ENCODE data around the gene MAP2K5.

Gene MAP2K5

DNA sequence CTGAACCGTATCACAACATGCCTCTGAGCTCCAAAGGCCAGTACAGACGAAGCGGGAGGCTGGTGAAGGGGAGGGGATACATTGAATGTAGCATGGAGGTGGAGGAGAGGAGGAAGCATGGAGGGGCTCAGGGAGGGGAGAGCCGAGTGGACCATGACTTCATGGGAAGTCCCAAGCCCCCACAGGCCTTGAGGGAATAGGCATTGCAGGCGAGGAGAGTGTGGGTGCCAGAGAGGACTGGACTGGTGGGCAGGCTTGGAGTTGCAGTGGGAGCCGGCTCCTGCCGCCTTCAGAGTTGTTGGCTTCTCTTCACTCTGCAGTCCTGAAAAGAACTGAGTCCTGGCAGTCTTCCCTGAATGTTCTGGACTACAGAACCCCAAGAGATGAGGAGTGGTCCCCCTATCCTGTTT lies 300.6 kb downstream of the MAP2K5 start:
- peak in 1 of 2 experiments; percentile 59 for DNase-seq

DNA sequence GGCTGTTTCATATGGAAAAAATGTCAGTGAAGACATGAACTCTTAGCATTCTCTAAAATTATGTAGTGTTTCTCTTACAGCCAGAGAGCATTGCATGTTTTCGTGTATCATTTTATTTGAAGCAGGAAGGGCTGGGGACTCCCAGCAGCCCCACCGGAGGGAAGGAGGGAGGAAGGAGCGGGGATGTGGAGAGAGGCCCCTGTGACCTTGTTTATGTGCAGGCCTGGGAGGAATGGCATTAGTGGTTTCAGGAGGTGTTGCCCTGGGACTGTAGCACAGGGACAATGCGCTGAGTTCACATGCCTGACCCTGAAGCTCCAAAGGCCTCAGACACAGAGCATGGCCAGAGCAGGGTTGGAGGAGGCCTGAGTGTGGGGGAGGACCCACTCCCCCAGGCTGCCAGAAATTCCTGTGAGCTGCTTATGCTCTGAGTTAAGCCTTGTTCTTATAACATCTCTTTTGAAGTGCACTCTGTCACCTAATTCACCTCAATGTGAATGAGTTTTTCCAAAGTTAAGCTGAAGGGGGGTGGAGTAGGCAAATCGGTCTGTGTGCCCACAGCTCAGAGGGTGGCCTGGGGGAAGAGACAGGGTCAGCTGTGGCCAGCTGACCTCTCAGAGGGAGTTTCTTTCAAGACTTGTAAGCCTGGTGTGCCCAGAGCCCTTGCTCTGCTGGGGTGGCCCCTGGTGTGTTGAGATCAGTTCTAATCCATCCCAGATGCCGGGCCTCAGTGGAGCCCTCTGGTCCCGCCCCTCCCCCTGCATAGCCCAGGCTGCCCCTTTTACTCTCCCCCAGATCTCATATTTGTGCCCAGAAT lies 301.3 kb downstream of the MAP2K5 start:
- DNase-seq: no peak

DNA sequence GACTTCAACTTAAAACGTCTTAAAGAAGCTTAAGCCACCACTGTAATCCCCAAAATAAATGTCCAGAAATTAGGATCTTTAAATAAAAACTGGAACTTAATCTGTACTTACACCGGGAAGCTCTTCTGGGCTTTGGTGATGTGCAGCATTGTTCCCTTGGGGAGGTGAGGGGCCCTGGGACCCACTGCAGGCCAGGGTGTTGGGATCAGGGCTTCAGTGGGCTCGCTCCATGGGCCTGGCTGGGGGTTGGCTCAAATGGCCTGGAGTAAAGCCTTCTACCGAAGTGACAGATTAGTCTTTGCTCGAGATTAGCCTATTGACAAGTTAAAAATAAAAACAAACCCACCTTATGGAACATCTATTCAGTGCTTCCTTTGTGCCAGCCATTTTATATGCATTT lies 303.5 kb downstream of the MAP2K5 start:
- no peak for DNase-seq

DNA sequence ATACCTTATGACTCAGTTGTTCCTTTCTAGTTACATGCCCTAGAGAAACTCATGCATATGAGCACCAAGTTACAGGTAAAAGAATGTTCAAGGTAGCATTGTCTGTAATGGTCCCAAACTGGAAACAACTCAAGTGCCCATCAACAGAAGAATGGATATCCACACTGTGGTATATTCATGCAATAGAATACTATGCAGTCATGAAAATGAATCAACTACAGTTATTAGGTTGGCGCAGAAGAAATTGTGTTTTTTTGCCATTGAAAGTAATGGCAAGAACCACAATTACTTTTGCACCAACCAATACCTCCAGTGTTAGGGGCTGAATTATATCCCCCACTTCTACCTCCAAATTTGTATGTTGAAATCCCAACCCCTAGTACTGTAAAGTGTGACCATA lies 307.0 kb downstream of the MAP2K5 start:
- no peak for DNase-seq

DNA sequence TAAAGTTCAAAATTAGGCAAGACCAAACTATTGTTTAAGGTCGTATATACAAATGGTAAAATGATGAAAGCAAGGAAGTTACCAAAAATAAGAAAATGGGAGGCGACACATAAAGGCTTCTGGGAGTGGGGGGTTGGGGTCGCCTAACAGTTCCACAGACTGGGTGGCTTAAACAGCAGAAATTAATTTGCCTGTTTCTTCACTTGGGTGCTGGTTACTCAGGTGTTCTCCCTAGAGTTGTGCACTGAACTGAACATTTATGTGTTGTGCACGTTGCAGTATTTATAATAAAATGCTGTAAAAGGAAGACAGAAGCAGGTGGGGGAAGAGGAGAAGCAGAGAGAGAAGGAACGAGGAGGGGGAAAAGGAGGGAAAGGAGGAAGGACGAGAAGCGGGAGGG lies 307.8 kb downstream of the MAP2K5 start:
- DNase-seq: no peak

DNA sequence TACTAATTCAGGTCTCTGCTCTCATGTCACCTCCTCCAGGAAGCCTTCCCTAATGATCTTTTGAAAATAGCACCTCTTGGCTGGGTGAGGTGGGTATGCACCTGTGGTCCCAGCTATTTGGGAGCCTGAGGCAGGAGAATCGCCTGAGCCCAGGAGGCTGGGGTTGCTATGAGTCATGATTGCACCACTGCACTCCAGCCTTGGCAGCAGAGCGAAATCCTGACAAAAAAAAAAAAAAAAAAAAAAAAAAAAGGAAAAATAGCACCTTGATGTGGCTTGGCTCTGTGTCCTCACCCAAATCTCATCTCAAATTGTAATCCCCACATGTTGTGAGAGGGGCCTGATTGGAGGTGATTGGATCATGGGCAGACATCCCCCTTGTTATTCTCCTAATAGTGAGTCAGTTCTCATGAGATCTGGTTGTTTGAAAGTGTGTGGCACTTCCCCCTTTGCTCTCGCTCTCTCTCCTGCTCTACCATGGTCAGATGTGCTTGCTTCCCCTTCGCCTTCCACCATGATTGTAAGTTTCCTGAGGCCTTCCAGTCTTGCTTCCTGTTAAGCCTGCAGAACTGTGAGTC lies 308.6 kb downstream of the MAP2K5 start:
- DNase-seq: no peak

DNA sequence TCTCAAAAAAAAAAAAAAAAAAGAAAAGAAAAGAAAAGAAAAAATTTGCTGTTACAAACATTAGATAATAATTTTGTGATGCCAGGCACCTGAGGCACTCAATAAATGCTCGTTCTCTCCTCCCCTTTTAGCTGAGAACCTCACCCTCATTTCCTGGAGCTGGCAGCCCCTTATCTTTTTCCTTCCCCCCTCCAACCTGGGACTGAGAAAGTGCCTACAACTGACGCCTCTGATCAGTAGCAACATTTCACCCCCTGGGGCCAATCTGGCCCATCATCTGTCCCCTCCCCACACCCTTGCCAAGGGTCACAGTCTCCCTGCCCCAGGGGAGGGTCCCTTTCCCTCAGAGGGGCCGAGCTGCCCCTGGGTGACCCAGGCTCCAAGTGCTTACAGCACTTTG lies 309.9 kb downstream of the MAP2K5 start:
- no peak for DNase-seq

DNA sequence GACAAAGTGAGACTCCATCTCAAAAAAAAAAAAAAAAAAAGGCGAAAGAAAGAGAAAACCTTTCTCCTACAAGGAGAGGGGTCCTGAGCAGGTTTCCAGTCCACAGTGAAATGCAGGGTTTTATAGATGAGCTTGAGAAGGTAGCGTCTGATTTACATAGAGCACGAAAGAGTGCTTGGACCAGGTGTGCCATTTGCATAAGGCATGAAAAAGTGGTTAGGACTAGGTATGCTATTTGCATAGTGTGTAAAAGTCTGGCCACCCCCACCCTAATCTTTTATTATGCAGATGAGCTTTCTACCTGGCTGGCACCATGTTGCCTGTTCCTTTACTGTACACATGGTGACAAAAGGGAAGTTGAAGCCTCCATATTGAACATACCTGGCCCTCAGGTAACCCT lies 311.0 kb downstream of the MAP2K5 start:
- DNase-seq: peak; percentile 98

DNA sequence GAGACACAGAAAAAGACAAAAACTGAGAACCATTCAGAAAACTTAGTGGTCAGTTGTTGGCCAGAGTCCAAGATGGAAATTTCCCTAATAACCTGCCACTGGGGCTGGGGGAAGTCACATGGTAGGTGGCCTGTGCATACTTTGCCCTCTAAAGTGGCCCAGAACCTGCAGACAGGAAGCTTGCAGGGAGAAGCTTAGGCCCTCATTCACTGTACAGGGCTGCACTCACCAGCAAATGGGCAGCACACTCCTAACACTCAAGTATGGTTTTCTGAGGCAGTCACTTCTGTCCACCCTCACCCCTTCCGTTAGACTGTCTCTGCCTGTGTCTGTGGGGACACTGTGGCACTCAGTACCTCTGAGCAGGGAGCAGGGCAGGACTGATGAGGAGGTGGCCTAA lies 311.9 kb downstream of the MAP2K5 start:
- no peak for DNase-seq

DNA sequence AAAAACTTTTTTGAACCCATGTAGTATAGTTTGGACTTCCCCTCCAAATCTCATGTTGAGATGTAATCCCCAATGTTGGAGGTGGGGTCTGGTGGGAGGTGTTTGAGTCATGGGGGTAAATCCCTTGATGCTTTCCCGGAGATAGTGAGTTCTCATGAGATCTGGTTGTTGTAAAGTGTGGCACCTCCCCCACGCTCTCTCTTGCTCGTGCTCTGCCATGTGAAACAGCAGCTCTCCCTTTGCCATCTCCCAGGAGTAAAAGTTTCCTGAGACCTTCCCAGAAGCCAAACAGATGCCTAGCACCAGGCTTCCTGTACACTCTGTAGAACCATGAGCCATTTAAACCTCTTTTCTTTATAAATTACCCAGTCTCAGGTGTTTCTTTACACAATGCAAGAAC lies 313.3 kb downstream of the MAP2K5 start:
- DNase-seq: peak in 1 of 2 experiments; percentile 56

All from NCI-H526 (cell line).